Measurements from ENCODE around the gene ZNF366.

- TF ChIP-seq POLR2A (IDR thresholded peaks at IDR 0.05) (no peak), CTCF (IDR thresholded peaks at IDR 0.05) (no peak)
These were observed 68.0 kb downstream of the ZNF366 start for GRCh38 chr5:72439192-72439591.
